Keratinocyte (primary cell): ENCODE results near the gene PYM1. TPM values are rescaled to one million over a fixed set of nuclear protein-coding genes. Genes with fewer than 3 reads are reported as not detected.

Source experiments
- DNase-seq: peaks from one replicate; pipeline ENCODE4 v3.0.0-alpha.2; 2011; ENCODE audit warnings: low read depth, missing footprints, low spot score
- FAIRE-seq: peaks from 2 replicates; lab custom pipeline; 2011; peaks lifted over from hg19 to GRCh38; lab: Jason Lieb, UNC
- H2AFZ ChIP-seq: 2 replicates; pipeline ENCODE4 v1.6.0; 2012; ENCODE audit warnings: low read length, control low read depth, inconsistent platforms; ENCODE audit not compliant: control insufficient read depth
- H3K27ac ChIP-seq: 2 replicates; pipeline ENCODE4 v1.5.1; 2011; ENCODE audit warnings: low read length; ENCODE audit not compliant: control insufficient read depth, insufficient read depth
- H3K27me3 ChIP-seq: 3 replicates; pipeline ENCODE4 v1.6.0; 2011; ENCODE audit warnings: low read length; ENCODE audit not compliant: control insufficient read depth, insufficient read depth; ENCODE audit errors: extremely low read depth
- H3K36me3 ChIP-seq, 2 experiments: 2 replicates in 1 of 2; 3 replicates in 1 of 2; pipeline ENCODE4 v1.5.1; 2011; ENCODE audit warnings: low read length in 2 of 2, mild to moderate bottlenecking in 1 of 2; ENCODE audit not compliant: control insufficient read depth in 2 of 2, insufficient read depth in 2 of 2; ENCODE audit errors: extremely low read depth in 1 of 2
- H3K4me1 ChIP-seq: 3 replicates; pipeline ENCODE4 v1.5.1; 2011; ENCODE audit warnings: low read length; ENCODE audit not compliant: control insufficient read depth, insufficient read depth; ENCODE audit errors: extremely low read depth
- H3K4me2 ChIP-seq: 3 replicates; pipeline ENCODE4 v1.6.0; 2011; ENCODE audit warnings: low read depth, low read length; ENCODE audit not compliant: control insufficient read depth, insufficient read depth; ENCODE audit errors: extremely low read depth
- H3K4me3 ChIP-seq, 3 experiments: fragments of 200-600 bp in 1 of 3; sonication (generic) in 1 of 3; 2 replicates in 2 of 3; 3 replicates in 1 of 3; pipeline ENCODE4 v1.5.1; 2011 to 2016; ENCODE audit warnings: low read length in 3 of 3, mild to moderate bottlenecking in 3 of 3, control low read depth in 2 of 3, inconsistent platforms in 1 of 3, low read depth in 1 of 3, mixed read lengths in 1 of 3, mixed run types in 1 of 3, moderate library complexity in 1 of 3; ENCODE audit not compliant: control insufficient read depth in 2 of 3, insufficient read depth in 2 of 3; ENCODE audit errors: extremely low read depth in 1 of 3
- H3K79me2 ChIP-seq: 2 replicates; pipeline ENCODE4 v1.6.0; 2012; ENCODE audit warnings: low read length; ENCODE audit not compliant: control insufficient read depth, insufficient read depth
- H3K9ac ChIP-seq: 3 replicates; pipeline ENCODE4 v1.6.0; 2011; ENCODE audit warnings: low read length; ENCODE audit not compliant: control insufficient read depth, insufficient read depth; ENCODE audit errors: extremely low read depth
- H3K9me1 ChIP-seq: 3 replicates; pipeline ENCODE4 v1.6.0; 2011; ENCODE audit warnings: low read length; ENCODE audit not compliant: control insufficient read depth, insufficient read depth; ENCODE audit errors: extremely low read depth
- H3K9me3 ChIP-seq: 2 replicates; pipeline ENCODE4 v1.5.1; 2012; ENCODE audit warnings: low read depth, low read length; ENCODE audit not compliant: control insufficient read depth
- H4K20me1 ChIP-seq: 3 replicates; pipeline ENCODE4 v1.6.0; 2011; ENCODE audit warnings: low read length; ENCODE audit not compliant: control insufficient read depth, insufficient read depth; ENCODE audit errors: extremely low read depth
- CTCF ChIP-seq, 3 experiments: IDR thresholded peaks in 1 of 3; conservative IDR thresholded peaks in 1 of 3; optimal IDR thresholded peaks in 1 of 3; 2 replicates in 2 of 3; 3 replicates in 1 of 3; pipeline versions ENCODE3 to v1.5.1; 2011; ENCODE audit warnings: low read length in 3 of 3, mild to moderate bottlenecking in 3 of 3, moderate library complexity in 2 of 3, control low read depth in 1 of 3, inconsistent platforms in 1 of 3; ENCODE audit not compliant: insufficient read depth in 2 of 3; ENCODE audit errors: extremely low read depth in 1 of 3
- EZH2 ChIP-seq: IDR thresholded peaks from one replicate; pipeline ENCODE4 v1.6.1; 2012; ENCODE audit warnings: inconsistent platforms, mild to moderate bottlenecking, low read length, moderate library complexity
- dilution Hi-C: fragments of 300-500 bp; cut with MboI; formaldehyde crosslinking; loops from one replicate; pipeline ENCODE4 v1.7.0; 2020; ENCODE audit warnings: low sequenced_read_pairs; ENCODE audit not compliant: extremely low pct_ligation_motif_present
- polyA plus RNA-seq, 5 experiments: library from polyadenylated mRNA; depleted of rRNA in 3 of 5; stranded (reverse) in 3 of 5; stranded (forward) in 1 of 5; unstranded in 1 of 5; fragments of >200 nt; gene quantifications; 1 replicate in 1 of 5; 2 replicates in 3 of 5; 3 replicates in 1 of 5; pipeline versions ENCODE4 v1.2.1 to v1.2.3, GENCODE V29; 2011 to 2012; ENCODE audit warnings: missing spikeins in 2 of 5, low read depth in 1 of 5, low replicate concordance in 1 of 5

The PYM1 gene
- polyA plus RNA-seq, 1 donor (not counting 4 experiments of a cell fraction or from before 2014, with no cell fraction given) = 63.4 TPM

- peak overlapping the region; percentile 65 for H3K4me2 ChIP-seq
- H3K79me2 ChIP-seq = peaks cover 34% of the 10 kb centered on the region
- H3K9ac ChIP-seq = peak overlapping the region; percentile 41
- H3K4me3 ChIP-seq = peak overlapping the region in 1 of 3 experiments; percentile 16
- no peaks in the 10 kb centered on the region for H3K9me3 ChIP-seq
- no peaks in the 10 kb centered on the region for H3K9me1 ChIP-seq
- FAIRE-seq (peak; percentile 23), DNase-seq (no peak)
- no peaks in the 10 kb centered on the region for H3K27me3 ChIP-seq
- H4K20me1 ChIP-seq = no peaks in the 10 kb centered on the region
- dilution Hi-C loops = no loop called here
- H3K4me1 ChIP-seq = peaks cover 51% of the 10 kb centered on the region
- H3K36me3 ChIP-seq = peaks cover 48 to 61% of the 10 kb centered on the region in 2 experiments
- peak; percentile 89 to 97 (median 91) for TF ChIP-seq CTCF (optimal IDR thresholded peaks at IDR 0.05 in 1 of 3, IDR thresholded peaks at IDR 0.05 in 1 of 3, conservative IDR thresholded peaks at IDR 0.05 in 1 of 3; ENCODE audit: extremely low read depth in 1 of 3, insufficient read depth in 2 of 3, low read length in 3 of 3)
- no peak for TF ChIP-seq EZH2
- H3K27ac ChIP-seq = peak overlapping the region; percentile 62
- H2AFZ ChIP-seq = no peak overlapping the region
These were observed 12.5 kb upstream of the PYM1 start for GRCh38 chr12:55940065-55940732.

GRCh38 chr12:55938826-55939501 lies 11.3 kb upstream of the PYM1 start:
- no peak overlapping the region for H2AFZ ChIP-seq
- H3K4me3 ChIP-seq = peak overlapping the region in 1 of 3 experiments; percentile 32
- H3K4me2 ChIP-seq = peak overlapping the region; percentile 65
- H3K79me2 ChIP-seq = peaks cover 45% of the 10 kb centered on the region
- H3K27me3 ChIP-seq = no peaks in the 10 kb centered on the region
- dilution Hi-C loops = no loop called here
- H3K36me3 ChIP-seq = peaks cover 42 to 68% of the 10 kb centered on the region in 2 experiments
- peak; percentile 76 for FAIRE-seq
- H3K9ac ChIP-seq = peak overlapping the region; percentile 58
- peaks cover 63% of the 10 kb centered on the region for H3K4me1 ChIP-seq
- peak overlapping the region; percentile 97 for H3K27ac ChIP-seq
- no peaks in the 10 kb centered on the region for H3K9me1 ChIP-seq
- no peaks in the 10 kb centered on the region for H3K9me3 ChIP-seq
- DNase-seq = no peak
- TF ChIP-seq EZH2 (no peak), CTCF (optimal IDR thresholded peaks at IDR 0.05 in 1 of 3, IDR thresholded peaks at IDR 0.05 in 1 of 3, conservative IDR thresholded peaks at IDR 0.05 in 1 of 3; ENCODE audit: extremely low read depth in 1 of 3, insufficient read depth in 2 of 3, low read length in 3 of 3) (no peak)
- no peaks in the 10 kb centered on the region for H4K20me1 ChIP-seq
